HEK293 (cell line): Measurements from ENCODE around the gene PRSS48.

Experiments used
- ATF2 ChIP-seq: fragments of 450-650 bp; formaldehyde crosslinking; IDR thresholded peaks from 2 replicates; pipeline ENCODE4 v1.5.1; 2016; ENCODE audit warnings: missing biosample characterization, missing genetic modification characterization, low read depth
- REST ChIP-seq: fragments of 450-650 bp; formaldehyde crosslinking; IDR thresholded peaks from 2 replicates; pipeline ENCODE4 v1.5.1; 2016; ENCODE audit warnings: missing biosample characterization, missing genetic modification characterization
- YY1 ChIP-seq: fragments of 450-650 bp; formaldehyde crosslinking; IDR thresholded peaks from 2 replicates; pipeline ENCODE4 v1.5.1; 2018; ENCODE audit warnings: missing biosample characterization, missing genetic modification characterization

- no peak for TF ChIP-seq ATF2
- TF ChIP-seq YY1 (tag by site-specific recombination), result no peak
- TF ChIP-seq REST (tag by site-specific recombination), result no peak
These were observed 37.0 kb downstream of the PRSS48 start for GRCh38 chr4:151314010-151314355.
